ENCODE results near the gene AHSG.
A peak's percentile ranks its signal among the peaks of the same experiment; 100 is the strongest.
"Not testable (repeated sequence)": the region's sequence is repeated elsewhere in the genome, so short reads cannot be mapped to it uniquely, and the experiment has no call there.

Gene AHSG

GRCh38 chr3:186626254-186626847 is 13.5 kb downstream of the AHSG start:
- Histone ChIP-seq H3K4me2 (ENCODE audit: low read length) (no peak overlapping the region), H2BK120ac (ENCODE audit: low read depth, low read length) (no peak overlapping the region), H3K79me1 (ENCODE audit: low read length) (no peaks in the 10 kb centered on the region), H3K4me3 (ENCODE audit: low read length) (no peak overlapping the region), H3K79me2 (ENCODE audit: control insufficient read depth, insufficient read depth, low read length) (no peaks in the 10 kb centered on the region), H3K27me3 (ENCODE audit: insufficient read depth, low read length, poor library complexity) (no peaks in the 10 kb centered on the region), H3K36me3 (ENCODE audit: control insufficient read depth, insufficient read depth, low read length) (no peaks in the 10 kb centered on the region), H3K18ac (ENCODE audit: low read length) (no peak overlapping the region), H3K9ac (ENCODE audit: low read length) (no peak overlapping the region), H4K5ac (ENCODE audit: low read length) (no peak overlapping the region), H3K23ac (ENCODE audit: low read length) (no peak overlapping the region), H3K4me1 (ENCODE audit: control insufficient read depth, low read depth, low read length) (peaks cover 2% of the 10 kb centered on the region), H3K56ac (ENCODE audit: low read length) (no peak overlapping the region), H3K27ac (ENCODE audit: low read depth, low read length) (no peak overlapping the region), H4K8ac (ENCODE audit: low read depth, low read length) (no peak overlapping the region), H2BK5ac (ENCODE audit: low read length) (no peak overlapping the region), H2AK5ac (ENCODE audit: low read length) (no peak overlapping the region), H3K4ac (ENCODE audit: low read depth, low read length) (no peak overlapping the region), H2BK15ac (replicated peaks; ENCODE audit: low read depth) (no peak overlapping the region)
- WGBS (ENCODE audit: extremely low coverage, insufficient coverage, low lambda C conversion rate): no CpG with 5 or more reads among the region's 7 CpGs
- peak; percentile 10 for DNase-seq

DNA sequence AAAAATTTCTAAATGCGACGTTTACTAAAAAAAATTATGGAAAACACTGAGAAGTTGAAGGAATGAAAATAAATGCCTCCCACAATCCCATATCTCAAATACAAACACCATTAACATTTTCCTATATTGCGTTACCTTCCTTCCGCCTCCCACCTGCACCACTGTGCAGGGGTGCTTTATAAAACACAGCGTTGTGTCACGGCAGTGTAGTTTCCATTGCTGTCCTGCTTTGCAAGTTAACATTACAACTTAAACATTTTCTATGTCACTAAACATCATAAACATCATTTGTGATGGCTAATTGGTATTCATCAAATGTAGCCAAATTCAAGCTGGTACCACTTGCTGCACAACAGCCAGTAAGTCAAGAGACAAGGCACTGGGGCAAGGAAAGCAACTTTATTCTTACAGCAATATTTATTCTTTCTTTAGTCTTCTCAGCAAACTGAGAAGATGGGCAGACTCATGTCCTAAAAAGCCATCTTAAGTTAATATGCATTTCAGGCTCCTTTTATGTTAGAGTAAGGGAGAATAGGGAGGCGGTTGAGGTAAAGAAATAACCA is 15.1 kb downstream of the AHSG start:
- no peak overlapping the region for H3K18ac ChIP-seq (ENCODE audit: low read length)
- H2BK15ac ChIP-seq (replicated peaks; ENCODE audit: low read depth): no peak overlapping the region
- no peak overlapping the region for H3K23ac ChIP-seq (ENCODE audit: low read length)
- H4K5ac ChIP-seq (ENCODE audit: low read length): no peak overlapping the region
- H3K79me1 ChIP-seq (ENCODE audit: low read length): no peaks in the 10 kb centered on the region
- H3K79me2 ChIP-seq (ENCODE audit: control insufficient read depth, insufficient read depth, low read length): no peaks in the 10 kb centered on the region
- no peak for DNase-seq
- no peak overlapping the region for H2BK5ac ChIP-seq (ENCODE audit: low read length)
- no peak overlapping the region for H3K9ac ChIP-seq (ENCODE audit: low read length)
- H2BK120ac ChIP-seq (ENCODE audit: low read depth, low read length): no peak overlapping the region
- no CpG with 5 or more reads among the region's 7 CpGs for WGBS (ENCODE audit: extremely low coverage, insufficient coverage, low lambda C conversion rate)
- H3K27me3 ChIP-seq (ENCODE audit: insufficient read depth, low read length, poor library complexity): no peaks in the 10 kb centered on the region
- no peak overlapping the region for H2AK5ac ChIP-seq (ENCODE audit: low read length)
- no peak overlapping the region for H3K56ac ChIP-seq (ENCODE audit: low read length)
- peaks cover 2% of the 10 kb centered on the region for H3K4me1 ChIP-seq (ENCODE audit: control insufficient read depth, low read depth, low read length)
- no peak overlapping the region for H3K27ac ChIP-seq (ENCODE audit: low read depth, low read length)
- H3K4me2 ChIP-seq (ENCODE audit: low read length): no peak overlapping the region
- H3K36me3 ChIP-seq (ENCODE audit: control insufficient read depth, insufficient read depth, low read length): no peaks in the 10 kb centered on the region
- H4K8ac ChIP-seq (ENCODE audit: low read depth, low read length): no peak overlapping the region
- no peak overlapping the region for H3K4me3 ChIP-seq (ENCODE audit: low read length)
- H3K4ac ChIP-seq (ENCODE audit: low read depth, low read length): no peak overlapping the region

DNA sequence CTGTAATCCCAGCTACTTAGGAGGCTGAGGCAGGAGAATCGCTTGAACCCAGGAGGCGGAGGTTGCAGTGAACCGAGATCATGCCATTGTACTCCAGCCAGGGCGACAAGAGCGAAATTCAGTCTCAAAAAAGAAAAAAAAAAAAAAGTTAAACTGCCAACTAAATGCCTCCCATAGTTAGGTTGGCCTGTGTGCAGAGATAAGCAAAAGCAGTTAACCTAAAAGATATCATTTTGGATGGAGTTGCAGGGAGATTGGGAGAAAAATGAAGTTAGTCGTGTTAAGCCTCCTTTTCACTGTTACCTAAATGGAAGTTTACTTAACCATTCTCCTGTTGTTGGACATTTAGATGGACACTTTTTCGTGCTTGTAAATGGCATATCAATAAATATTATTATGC is 15.9 kb downstream of the AHSG start:
- Histone ChIP-seq H3K27ac (ENCODE audit: low read depth, low read length) (no peak overlapping the region), H3K27me3 (ENCODE audit: insufficient read depth, low read length, poor library complexity) (no peaks in the 10 kb centered on the region), H4K5ac (ENCODE audit: low read length) (no peak overlapping the region), H3K4me1 (ENCODE audit: control insufficient read depth, low read depth, low read length) (peaks cover 2% of the 10 kb centered on the region), H3K56ac (ENCODE audit: low read length) (no peak overlapping the region), H3K36me3 (ENCODE audit: control insufficient read depth, insufficient read depth, low read length) (no peaks in the 10 kb centered on the region), H3K9ac (ENCODE audit: low read length) (no peak overlapping the region), H2BK15ac (replicated peaks; ENCODE audit: low read depth) (no peak overlapping the region), H2BK5ac (ENCODE audit: low read length) (no peak overlapping the region), H2BK120ac (ENCODE audit: low read depth, low read length) (no peak overlapping the region), H3K4me3 (ENCODE audit: low read length) (no peak overlapping the region), H4K8ac (ENCODE audit: low read depth, low read length) (no peak overlapping the region), H3K18ac (ENCODE audit: low read length) (no peak overlapping the region), H3K79me1 (ENCODE audit: low read length) (no peaks in the 10 kb centered on the region), H3K23ac (ENCODE audit: low read length) (no peak overlapping the region), H3K79me2 (ENCODE audit: control insufficient read depth, insufficient read depth, low read length) (no peaks in the 10 kb centered on the region), H3K4ac (ENCODE audit: low read depth, low read length) (no peak overlapping the region), H3K4me2 (ENCODE audit: low read length) (no peak overlapping the region), H2AK5ac (ENCODE audit: low read length) (no peak overlapping the region)
- DNase-seq: no peak
- no CpG with 5 or more reads among the region's 7 CpGs for WGBS (ENCODE audit: extremely low coverage, insufficient coverage, low lambda C conversion rate)

- DNase-seq: no peak
- Histone ChIP-seq H3K18ac (ENCODE audit: low read length) (no peak overlapping the region), H3K4me2 (ENCODE audit: low read length) (no peak overlapping the region), H4K5ac (ENCODE audit: low read length) (no peak overlapping the region), H3K4me1 (ENCODE audit: control insufficient read depth, low read depth, low read length) (peaks cover 2% of the 10 kb centered on the region), H3K79me2 (ENCODE audit: control insufficient read depth, insufficient read depth, low read length) (no peaks in the 10 kb centered on the region), H2BK15ac (replicated peaks; ENCODE audit: low read depth) (no peak overlapping the region), H3K23ac (ENCODE audit: low read length) (no peak overlapping the region), H2BK5ac (ENCODE audit: low read length) (no peak overlapping the region), H3K27ac (ENCODE audit: low read depth, low read length) (no peak overlapping the region), H3K56ac (ENCODE audit: low read length) (no peak overlapping the region), H2BK120ac (ENCODE audit: low read depth, low read length) (no peak overlapping the region), H3K36me3 (ENCODE audit: control insufficient read depth, insufficient read depth, low read length) (no peaks in the 10 kb centered on the region), H3K27me3 (ENCODE audit: insufficient read depth, low read length, poor library complexity) (no peaks in the 10 kb centered on the region), H2AK5ac (ENCODE audit: low read length) (no peak overlapping the region), H3K4me3 (ENCODE audit: low read length) (no peak overlapping the region), H3K79me1 (ENCODE audit: low read length) (no peaks in the 10 kb centered on the region), H3K9ac (ENCODE audit: low read length) (no peak overlapping the region), H4K8ac (ENCODE audit: low read depth, low read length) (no peak overlapping the region), H3K4ac (ENCODE audit: low read depth, low read length) (no peak overlapping the region)
- no CpG with 5 or more reads among the region's 6 CpGs for WGBS (ENCODE audit: extremely low coverage, insufficient coverage, low lambda C conversion rate)
Observed at GRCh38 chr3:186630950-186631641, 18.2 kb downstream of the AHSG start.

DNA sequence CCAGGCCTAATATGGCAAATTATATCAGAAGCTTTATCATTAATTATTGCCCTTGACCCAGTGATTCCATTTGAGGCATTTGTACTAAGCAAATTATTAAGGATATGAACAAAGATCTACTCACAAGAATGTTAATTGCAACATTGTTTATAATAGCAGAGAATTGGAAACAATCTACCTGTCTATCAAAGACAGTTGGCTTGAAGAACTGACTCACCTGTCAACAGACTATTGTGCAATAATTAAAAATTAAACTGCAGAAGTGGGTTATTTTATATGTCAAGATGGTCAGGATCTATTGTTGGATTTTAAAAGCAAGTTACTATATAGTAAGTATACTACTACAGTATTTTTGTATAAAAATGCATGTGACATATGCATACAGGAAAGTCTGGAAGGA is 20.6 kb downstream of the AHSG start:
- no peaks in the 10 kb centered on the region for H3K36me3 ChIP-seq (ENCODE audit: control insufficient read depth, insufficient read depth, low read length)
- H3K27me3 ChIP-seq (ENCODE audit: insufficient read depth, low read length, poor library complexity): no peaks in the 10 kb centered on the region
- no peak overlapping the region for H4K8ac ChIP-seq (ENCODE audit: low read depth, low read length)
- H3K23ac ChIP-seq (ENCODE audit: low read length): no peak overlapping the region
- no peaks in the 10 kb centered on the region for H3K4me1 ChIP-seq (ENCODE audit: control insufficient read depth, low read depth, low read length)
- H3K4me3 ChIP-seq (ENCODE audit: low read length): no peak overlapping the region
- no peaks in the 10 kb centered on the region for H3K79me2 ChIP-seq (ENCODE audit: control insufficient read depth, insufficient read depth, low read length)
- no peak overlapping the region for H2AK5ac ChIP-seq (ENCODE audit: low read length)
- H3K79me1 ChIP-seq (ENCODE audit: low read length): no peaks in the 10 kb centered on the region
- DNase-seq: no peak
- H3K56ac ChIP-seq (ENCODE audit: low read length): no peak overlapping the region
- no peak overlapping the region for H4K5ac ChIP-seq (ENCODE audit: low read length)
- H3K18ac ChIP-seq (ENCODE audit: low read length): no peak overlapping the region
- H3K9ac ChIP-seq (ENCODE audit: low read length): no peak overlapping the region
- H3K27ac ChIP-seq (ENCODE audit: low read depth, low read length): no peak overlapping the region
- no peak overlapping the region for H2BK15ac ChIP-seq (replicated peaks; ENCODE audit: low read depth)
- H3K4me2 ChIP-seq (ENCODE audit: low read length): no peak overlapping the region
- no peak overlapping the region for H2BK5ac ChIP-seq (ENCODE audit: low read length)
- H3K4ac ChIP-seq (ENCODE audit: low read depth, low read length): no peak overlapping the region
- no peak overlapping the region for H2BK120ac ChIP-seq (ENCODE audit: low read depth, low read length)

GRCh38 chr3:186634207-186634606 is 21.3 kb downstream of the AHSG start:
- not testable (repeated sequence) for H3K79me1 ChIP-seq (ENCODE audit: low read length); H4K8ac ChIP-seq (ENCODE audit: low read depth, low read length); H4K5ac ChIP-seq (ENCODE audit: low read length); H2BK120ac ChIP-seq (ENCODE audit: low read depth, low read length); H3K4ac ChIP-seq (ENCODE audit: low read depth, low read length); H2BK15ac ChIP-seq (replicated peaks; ENCODE audit: low read depth); H3K27me3 ChIP-seq (ENCODE audit: insufficient read depth, low read length, poor library complexity); H3K56ac ChIP-seq (ENCODE audit: low read length); H3K4me1 ChIP-seq (ENCODE audit: control insufficient read depth, low read depth, low read length); H3K27ac ChIP-seq (ENCODE audit: low read depth, low read length); H3K9ac ChIP-seq (ENCODE audit: low read length); H2AK5ac ChIP-seq (ENCODE audit: low read length); H3K18ac ChIP-seq (ENCODE audit: low read length); H3K4me3 ChIP-seq (ENCODE audit: low read length); H3K4me2 ChIP-seq (ENCODE audit: low read length); H3K79me2 ChIP-seq (ENCODE audit: control insufficient read depth, insufficient read depth, low read length); DNase-seq; H3K23ac ChIP-seq (ENCODE audit: low read length); H3K36me3 ChIP-seq (ENCODE audit: control insufficient read depth, insufficient read depth, low read length); H2BK5ac ChIP-seq (ENCODE audit: low read length)
- no CpG with 5 or more reads among the region's 5 CpGs for WGBS (ENCODE audit: extremely low coverage, insufficient coverage, low lambda C conversion rate)
